Brain pericyte (primary cell): ENCODE results near the gene KDM8.

Source experiments
- DNase-seq: peaks from one replicate; pipeline ENCODE4 v3.0.0-alpha.2; 2012; ENCODE audit warnings: low read depth, low spot score

The KDM8 gene

DNA sequence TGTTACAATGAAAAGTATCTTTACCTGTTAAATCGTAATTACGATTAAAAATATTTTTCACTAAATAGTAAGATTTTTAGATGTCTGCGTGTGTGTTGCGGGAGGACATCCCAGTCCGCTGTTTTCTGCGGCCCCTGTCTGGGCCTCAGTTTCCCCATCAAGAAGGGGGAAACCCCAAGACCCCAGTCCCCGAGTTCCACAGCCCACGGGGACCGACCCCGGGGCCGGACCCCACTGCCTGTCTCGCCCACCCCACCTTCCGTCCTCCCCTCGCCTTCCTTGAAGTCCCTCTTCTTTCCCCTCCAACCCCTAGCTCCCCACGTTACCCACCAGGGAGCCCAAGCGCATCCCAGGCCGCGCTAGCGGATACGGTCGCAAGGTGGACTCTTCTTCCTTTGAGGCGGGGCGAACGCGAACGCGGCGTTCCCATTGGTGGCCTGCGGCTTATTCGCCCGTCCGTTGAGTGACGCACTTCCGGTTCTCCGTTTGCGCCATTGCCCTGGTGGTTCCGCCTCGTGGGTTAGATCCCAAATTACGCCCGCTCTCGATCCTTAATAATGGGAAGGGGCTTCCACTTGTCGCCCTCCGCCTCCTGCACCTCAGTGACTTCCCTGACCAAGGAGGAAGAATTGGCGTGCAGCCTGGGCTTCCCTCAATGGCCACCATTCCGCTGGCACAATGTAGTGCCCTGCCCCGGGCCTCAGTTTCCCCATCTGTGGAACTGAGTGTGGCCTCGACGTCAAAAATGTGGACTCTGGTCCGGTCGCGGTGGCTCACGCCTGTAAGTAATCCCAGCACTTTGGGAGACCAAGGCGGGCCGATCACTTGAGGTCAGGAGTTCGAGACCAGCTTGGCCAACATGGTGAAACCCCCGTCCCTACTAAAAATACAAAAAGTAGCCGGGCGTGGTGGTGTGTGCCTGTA lies 65.3 kb downstream of the KDM8 start, which contains the start of gene NSMCE1:
TSS of gene NSMCE1 (minus strand) at position 397 of the 924 bp plus-strand sequence. CDS start 11,202 bp downstream, outside the sequence.
- peak; percentile 89 for DNase-seq

- no peak for DNase-seq
Measured at GRCh38 chr16:27269300-27270150, 66.2 kb downstream of the KDM8 start.

DNA sequence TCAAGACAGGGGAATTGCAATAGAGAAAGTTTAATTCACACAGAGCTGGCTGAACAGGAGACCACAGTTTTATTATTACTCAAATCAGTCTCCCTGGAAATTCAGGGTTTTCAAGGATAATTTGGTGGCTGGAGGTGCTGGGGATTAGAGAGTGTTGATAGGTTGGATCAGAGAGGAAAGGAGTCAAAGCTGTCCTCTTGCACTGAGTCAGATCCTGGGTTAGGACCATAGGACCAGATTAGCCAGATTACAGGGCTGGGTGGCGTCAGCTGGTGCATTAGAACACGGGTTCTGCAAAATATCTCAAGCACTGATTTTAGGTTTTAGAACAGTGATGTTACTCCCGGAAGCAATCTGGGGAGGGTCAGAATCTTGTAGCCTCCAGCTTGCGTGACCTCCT lies 67.0 kb downstream of the KDM8 start:
- no peak for DNase-seq
